ENCODE results near the gene CNTFR. TPM values are rescaled to one million over a fixed set of nuclear protein-coding genes. Genes with fewer than 3 reads are reported as not detected.

CNTFR gene
- total RNA-seq, 1 experiment from 2014 or later = 2.7 TPM

- H3K4me3 ChIP-seq (ENCODE audit: low read depth in 2 of 2, low read length in 2 of 2) = no peak overlapping the region
- intact Hi-C loops (cut with micrococcal nuclease; ENCODE audit: unreplicated experiment) (loop anchor here (5.0 kb wide), 1 partner anchor 185 kb away; no protein-coding TSS in a partner anchor), in situ Hi-C loops (cut with HindIII; ENCODE audit: low pct_unique_long_range_greater_than_20kb, low sequenced_read_pairs) (no loop called here)
- POLR2A ChIA-PET = no interaction called here
- DNase-seq (ENCODE audit: low read depth, low spot score) (no peak), ATAC-seq (no peak)
- CTCF ChIA-PET = no interaction called here
- BruUV-seq (replicated peaks) = no TSS peak
- H3K4me1 ChIP-seq (ENCODE audit: control insufficient read depth, insufficient read depth, low read length) = peaks cover 10% of the 10 kb centered on the region
- TF ChIP-seq REST (IDR thresholded peaks at IDR 0.05; ENCODE audit: insufficient read depth in 1 of 2, low read depth in 2 of 2, low read length in 1 of 2) (no peak), POLR2AphosphoS5 (IDR thresholded peaks at IDR 0.05; ENCODE audit: low read depth, low read length) (no peak), SIN3A (IDR thresholded peaks at IDR 0.05; ENCODE audit: borderline replicate concordance, insufficient read depth, low read depth, low read length) (no peak), CTCF (IDR thresholded peaks at IDR 0.05) (no peak), TCF7L2 (IDR thresholded peaks at IDR 0.05; ENCODE audit: low read depth, low read length) (no peak)
- H3K27me3 ChIP-seq (ENCODE audit: control insufficient read depth, insufficient read depth, low read length) = peaks cover 4% of the 10 kb centered on the region; the same call in 1 of the 2 replicates
- H3K27ac ChIP-seq (ENCODE audit: low read length) = no peak overlapping the region
- H3K36me3 ChIP-seq (ENCODE audit: control insufficient read depth, insufficient read depth, low read length) = no peaks in the 10 kb centered on the region
- H3K9me3 ChIP-seq (ENCODE audit: control insufficient read depth, insufficient read depth, low read depth, low read length) = no peaks in the 10 kb centered on the region
Measured at GRCh38 chr9:34587271-34587670, 2.3 kb downstream of the CNTFR start.

GRCh38 chr9:34585946-34586669, 3.4 kb downstream of the CNTFR start:
- POLR2A ChIA-PET = no interaction called here
- CTCF ChIA-PET = interaction anchor here (1.0 to 1.8 kb wide), 2 partner anchors 23 to 182 kb away, joined by 4 to 5 read pairs; no protein-coding TSS in a partner anchor
- H3K4me1 ChIP-seq (ENCODE audit: control insufficient read depth, insufficient read depth, low read length) = peaks cover 10% of the 10 kb centered on the region
- no peak overlapping the region for H3K27ac ChIP-seq (ENCODE audit: low read length)
- intact Hi-C loops (cut with micrococcal nuclease; ENCODE audit: unreplicated experiment) = loop anchor here (5.0 kb wide), 1 partner anchor 184 kb away; no protein-coding TSS in a partner anchor
- in situ Hi-C loops (cut with HindIII; ENCODE audit: low pct_unique_long_range_greater_than_20kb, low sequenced_read_pairs) = no loop called here
- ATAC-seq (no peak), DNase-seq (ENCODE audit: low read depth, low spot score) (no peak)
- no peaks in the 10 kb centered on the region for H3K9me3 ChIP-seq (ENCODE audit: control insufficient read depth, insufficient read depth, low read depth, low read length)
- TF ChIP-seq SIN3A (IDR thresholded peaks at IDR 0.05; ENCODE audit: borderline replicate concordance, insufficient read depth, low read depth, low read length) (no peak), CTCF (IDR thresholded peaks at IDR 0.05) (no peak), REST (IDR thresholded peaks at IDR 0.05; ENCODE audit: insufficient read depth in 1 of 2, low read depth in 2 of 2, low read length in 1 of 2) (no peak), POLR2AphosphoS5 (IDR thresholded peaks at IDR 0.05; ENCODE audit: low read depth, low read length) (no peak), TCF7L2 (IDR thresholded peaks at IDR 0.05; ENCODE audit: low read depth, low read length) (no peak)
- H3K27me3 ChIP-seq (ENCODE audit: control insufficient read depth, insufficient read depth, low read length) = peaks cover 4% of the 10 kb centered on the region; the same call in 1 of the 2 replicates
- H3K36me3 ChIP-seq (ENCODE audit: control insufficient read depth, insufficient read depth, low read length) = no peaks in the 10 kb centered on the region
- no TSS peak for BruUV-seq (replicated peaks)
- H3K4me3 ChIP-seq (ENCODE audit: low read depth in 2 of 2, low read length in 2 of 2) = no peak overlapping the region
